ENCODE measurements around the gene TTYH3. TPM values are rescaled to one million over a fixed set of nuclear protein-coding genes. Genes with fewer than 3 reads are reported as not detected.

Gene TTYH3
- total and polyA plus RNA-seq, 3 donors from 2014 or later: 35.6 to 69.9 (median 59.5) TPM

DNA sequence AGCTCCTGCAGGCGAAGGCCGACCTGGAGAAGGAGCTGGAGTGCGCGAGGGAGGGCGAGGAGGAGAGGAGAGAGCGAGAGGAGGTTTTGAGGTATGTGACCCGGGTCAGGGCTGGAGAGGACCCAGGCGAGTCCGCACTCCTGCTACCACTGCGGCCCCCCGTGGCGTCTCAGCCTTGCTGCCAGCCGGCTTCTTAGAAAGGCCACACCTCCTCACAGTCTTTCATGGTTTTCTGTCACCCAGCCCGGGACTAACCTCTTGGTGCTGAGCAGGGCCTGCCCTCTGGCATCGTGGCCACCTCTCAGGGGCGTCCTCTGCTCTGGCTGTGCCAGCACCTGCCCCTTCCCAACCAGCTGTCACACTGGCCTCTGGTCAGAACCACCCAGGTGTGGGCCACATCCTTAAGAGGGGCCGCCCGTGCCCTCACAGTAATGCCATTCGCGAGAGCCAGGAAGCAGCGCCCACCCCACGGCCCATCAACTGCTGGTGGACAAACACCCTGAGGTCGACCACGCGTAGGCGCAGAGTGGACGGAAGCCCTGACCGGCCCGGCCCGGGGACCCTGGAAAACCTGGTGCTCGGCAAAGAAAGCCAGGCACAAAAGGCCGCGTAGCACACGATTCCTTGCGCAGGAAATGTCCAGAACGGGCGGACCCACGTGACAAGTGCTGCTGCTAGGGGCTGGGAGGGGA lies 38.6 kb upstream of the TTYH3 start:
- DNase-seq: no peak
- Histone ChIP-seq H3K27ac (no peak overlapping the region), H3K4me1 (no peaks in the 10 kb centered on the region), H3K9me3 (no peaks in the 10 kb centered on the region), H3K4me3 (no peak overlapping the region), H3K36me3 (ENCODE audit: low read depth, missing control alignments) (no peaks in the 10 kb centered on the region), H3K27me3 (no peaks in the 10 kb centered on the region)
- intact Hi-C loops (cut with DNase I; ENCODE audit: low total_unique reads): no loop called here
- no peak for TF ChIP-seq POLR2A (IDR thresholded peaks at IDR 0.05)
- TF ChIP-seq, protein P1, sequence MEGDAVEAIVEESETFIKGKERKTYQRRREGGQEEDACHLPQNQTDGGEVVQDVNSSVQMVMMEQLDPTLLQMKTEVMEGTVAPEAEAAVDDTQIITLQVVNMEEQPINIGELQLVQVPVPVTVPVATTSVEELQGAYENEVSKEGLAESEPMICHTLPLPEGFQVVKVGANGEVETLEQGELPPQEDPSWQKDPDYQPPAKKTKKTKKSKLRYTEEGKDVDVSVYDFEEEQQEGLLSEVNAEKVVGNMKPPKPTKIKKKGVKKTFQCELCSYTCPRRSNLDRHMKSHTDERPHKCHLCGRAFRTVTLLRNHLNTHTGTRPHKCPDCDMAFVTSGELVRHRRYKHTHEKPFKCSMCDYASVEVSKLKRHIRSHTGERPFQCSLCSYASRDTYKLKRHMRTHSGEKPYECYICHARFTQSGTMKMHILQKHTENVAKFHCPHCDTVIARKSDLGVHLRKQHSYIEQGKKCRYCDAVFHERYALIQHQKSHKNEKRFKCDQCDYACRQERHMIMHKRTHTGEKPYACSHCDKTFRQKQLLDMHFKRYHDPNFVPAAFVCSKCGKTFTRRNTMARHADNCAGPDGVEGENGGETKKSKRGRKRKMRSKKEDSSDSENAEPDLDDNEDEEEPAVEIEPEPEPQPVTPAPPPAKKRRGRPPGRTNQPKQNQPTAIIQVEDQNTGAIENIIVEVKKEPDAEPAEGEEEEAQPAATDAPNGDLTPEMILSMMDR (IDR thresholded peaks at IDR 0.05): no peak
- 93% methylated on average over 31 to 38 of the region's 38 CpGs for WGBS, 2 donors

DNA sequence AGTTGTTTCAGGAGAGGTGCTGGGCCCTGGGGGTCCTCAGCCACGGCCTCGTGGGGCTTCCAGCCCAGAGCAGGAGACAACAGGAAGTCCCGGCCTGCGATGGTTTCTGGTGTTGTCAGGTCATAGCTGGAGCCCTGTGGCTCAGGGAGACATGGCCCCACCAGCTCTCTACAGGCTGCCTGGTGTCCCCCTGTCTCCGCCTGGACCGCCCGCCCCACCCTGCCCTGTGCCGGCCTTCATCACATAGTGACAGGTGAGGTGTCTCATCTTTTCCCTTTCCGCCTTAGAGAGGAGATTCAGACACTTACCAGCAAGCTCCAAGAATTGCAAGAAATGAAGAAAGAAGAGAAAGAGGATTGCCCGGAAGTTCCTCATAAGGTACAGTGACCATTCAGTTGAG lies 37.2 kb upstream of the TTYH3 start:
- Histone ChIP-seq H3K27ac (no peak overlapping the region), H3K9me3 (no peaks in the 10 kb centered on the region), H3K36me3 (ENCODE audit: low read depth, missing control alignments) (no peaks in the 10 kb centered on the region), H3K27me3 (no peaks in the 10 kb centered on the region), H3K4me3 (no peak overlapping the region), H3K4me1 (no peaks in the 10 kb centered on the region)
- no peak for DNase-seq
- no peak for TF ChIP-seq POLR2A (IDR thresholded peaks at IDR 0.05)
- TF ChIP-seq, protein P1 (IDR thresholded peaks at IDR 0.05): no peak
- 87 to 96% methylated on average over 10 of the region's 10 CpGs for WGBS, 2 donors
- intact Hi-C loops (cut with DNase I; ENCODE audit: low total_unique reads): no loop called here

DNA sequence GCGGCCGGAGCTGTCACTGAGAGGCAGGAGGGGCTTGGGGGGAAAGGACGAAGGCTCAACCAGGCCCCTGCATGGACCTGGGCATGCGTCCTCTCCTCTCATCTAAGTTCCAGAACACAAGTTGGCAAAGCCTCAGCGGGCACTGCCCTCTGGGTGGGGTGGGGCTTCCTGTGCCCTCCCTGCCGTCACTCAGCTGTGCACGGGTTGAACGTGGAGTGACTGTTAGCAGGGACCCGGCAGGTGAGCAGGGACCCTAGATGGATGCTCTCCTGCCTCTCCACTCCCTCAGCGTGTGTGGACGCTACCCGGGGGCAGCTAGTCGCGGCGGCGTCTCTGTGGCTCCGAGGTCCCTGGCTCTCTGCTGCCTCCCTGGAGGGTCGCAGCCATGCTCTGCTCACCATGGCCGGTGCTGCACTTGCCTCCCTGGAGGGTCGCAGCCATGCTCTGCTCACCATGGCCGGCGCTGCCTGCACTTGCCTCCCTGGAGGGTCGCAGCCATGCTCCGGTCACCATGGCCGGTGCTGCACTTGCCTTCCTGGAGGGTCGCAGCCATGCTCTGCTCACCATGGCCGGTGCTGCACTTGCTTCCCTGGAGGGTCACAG lies 36.4 kb upstream of the TTYH3 start:
- H3K4me1 ChIP-seq: no peaks in the 10 kb centered on the region
- WGBS, 2 donors: 92 to 93% methylated on average over 3 to 27 of the region's 27 CpGs
- no peak overlapping the region for H3K27ac ChIP-seq
- no peak overlapping the region for H3K4me3 ChIP-seq
- DNase-seq: no peak
- no peaks in the 10 kb centered on the region for H3K9me3 ChIP-seq
- TF ChIP-seq, protein P1 (IDR thresholded peaks at IDR 0.05): no peak
- no peak for TF ChIP-seq POLR2A (IDR thresholded peaks at IDR 0.05)
- H3K36me3 ChIP-seq (ENCODE audit: low read depth, missing control alignments): no peaks in the 10 kb centered on the region
- intact Hi-C loops (cut with DNase I; ENCODE audit: low total_unique reads): no loop called here
- no peaks in the 10 kb centered on the region for H3K27me3 ChIP-seq

DNA sequence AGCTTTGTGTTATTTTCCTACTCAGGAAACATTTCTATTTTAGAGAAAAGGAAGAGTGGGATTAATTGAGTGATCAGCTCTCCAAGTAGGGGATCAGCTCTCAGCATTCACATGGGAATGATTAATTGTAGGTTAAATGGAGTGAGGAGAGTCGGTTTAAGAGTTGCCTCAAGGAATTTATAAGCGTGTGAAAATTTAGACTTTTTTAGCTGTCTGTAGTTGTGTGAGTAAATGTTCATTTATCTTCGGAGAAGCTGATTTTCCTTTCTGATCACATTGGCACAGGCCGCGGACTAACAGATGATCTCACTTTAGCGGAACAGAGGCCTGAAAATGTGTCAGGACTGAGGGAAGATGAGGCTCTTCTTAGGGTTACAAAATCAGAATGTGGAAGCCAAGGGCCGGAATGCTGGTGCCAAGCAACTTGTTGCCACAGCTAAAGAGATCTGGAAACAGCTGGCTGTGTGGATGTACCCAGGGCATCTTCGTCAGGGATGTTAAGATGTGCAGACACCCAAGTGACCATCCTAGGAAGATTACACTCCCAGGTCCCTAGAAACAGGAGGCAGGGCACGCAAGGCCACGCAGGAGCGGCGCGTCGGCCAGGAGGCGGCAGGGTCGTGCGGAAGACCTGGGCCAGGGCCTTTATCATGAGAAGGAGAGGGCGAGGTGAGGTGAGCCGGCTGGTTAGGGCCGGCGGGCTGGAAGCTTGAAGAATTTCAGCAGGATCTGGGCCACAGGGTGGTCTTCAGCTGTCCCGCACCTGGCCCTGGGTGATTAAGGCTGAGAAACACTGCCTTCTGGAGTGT lies 35.1 kb upstream of the TTYH3 start:
- 91 to 93% methylated on average over 22 of the region's 22 CpGs for WGBS, 2 donors

More for the DNA sequence above, 35.1 kb upstream of the TTYH3 start:
- Histone ChIP-seq H3K4me3 (no peak overlapping the region), H3K4me1 (no peaks in the 10 kb centered on the region), H3K36me3 (ENCODE audit: low read depth, missing control alignments) (no peaks in the 10 kb centered on the region), H3K27me3 (no peaks in the 10 kb centered on the region), H3K9me3 (no peaks in the 10 kb centered on the region), H3K27ac (no peak overlapping the region)
- intact Hi-C loops (cut with DNase I; ENCODE audit: low total_unique reads): no loop called here
- TF ChIP-seq POLR2A (IDR thresholded peaks at IDR 0.05): no peak
- TF ChIP-seq, protein P1 (IDR thresholded peaks at IDR 0.05): no peak
- DNase-seq: no peak
